Right lobe of liver (tissue), 6 donors: ENCODE results near the gene TBCEL. TPM values are rescaled to one million over a fixed set of nuclear protein-coding genes. Genes with fewer than 3 reads are reported as not detected.

Experiments used
- ATAC-seq, 4 donors: fragments of 200-7000 bp; cut with Tn5 transposase; one replicate each; pipeline ENCODE4 v1.9.1; 2020; ENCODE audit warnings: mild to moderate bottlenecking in 4 of 4, moderate library complexity in 4 of 4
- DNase-seq, 3 donors: peaks; one replicate each; pipeline ENCODE4 v3.0.0-alpha.2; 2020
- H3K27ac ChIP-seq, 3 donors: fragments of 200-600 bp; one replicate each; pipeline ENCODE4 v1.8.0; 2022
- H3K27me3 ChIP-seq, 2 donors: fragments of 200-600 bp; one replicate each; pipeline ENCODE4 v1.8.0; 2022
- H3K36me3 ChIP-seq, 4 donors: fragments of 200-600 bp; sonication (generic) in 1 of 4; one replicate each; pipeline versions ENCODE4 v1.5.1 to v1.8.0; 2017 to 2022; ENCODE audit warnings: control low read depth in 1 of 4
- H3K4me1 ChIP-seq, 4 donors: fragments of 200-600 bp; sonication (generic) in 1 of 4; one replicate each; pipeline versions ENCODE4 v1.5.1 to v1.8.0; 2017 to 2022; ENCODE audit warnings: control low read depth in 1 of 4
- H3K4me3 ChIP-seq, 3 donors: fragments of 200-600 bp; one replicate each; pipeline ENCODE4 v1.8.0; 2022
- H3K9me3 ChIP-seq, 4 donors: fragments of 200-600 bp; sonication (generic) in 1 of 4; one replicate each; pipeline versions ENCODE4 v1.5.1 to v1.8.0; 2017 to 2022; ENCODE audit warnings: control low read depth in 1 of 4
- POLR2A ChIP-seq: fragments of 450-650 bp; IDR thresholded peaks from one replicate; pipeline ENCODE4 v1.6.1; 2017; ENCODE audit warnings: antibody characterized with exemption, mild to moderate bottlenecking
- WGBS: methylation state at CpG from one replicate; pipeline ENCODE4 v1.1.6; 2018; ENCODE audit warnings: low coverage, low lambda C conversion rate; ENCODE audit not compliant: insufficient coverage; ENCODE audit errors: missing lambda C conversion rate; 5-methylcytosine and 5-hydroxymethylcytosine counted together
- intact Hi-C, 2 donors: fragments of 100-400 bp; cut with DNase I; formaldehyde crosslinking; loops; one replicate each; pipeline versions ENCODE4 v1.11.2 to v1.14.1; 2022
- total RNA-seq, 6 experiments: library from RNA; depleted of rRNA in 2 of 6; stranded (reverse); fragments of >200 nt in 2 of 6; fragmentation: NEBNext Ultra II Directional in 3 of 6; extraction: Animal tissue kit (Norgen Biotek cat#: 25700) in 3 of 6; gene quantifications; one replicate each; pipeline versions ENCODE4 v1.1.0 to v1.2.4, GENCODE V29; 2016 to 2023
- TF ChIP-seq, protein P1 (sequence below), 4 donors: fragments of 200-600 bp in 3 of 4; fragments of 450-650 bp in 1 of 4; IDR thresholded peaks; one replicate each; pipeline versions ENCODE4 v1.5.1 to v1.8.0; 2016 to 2022; ENCODE audit warnings: antibody characterized with exemption in 4 of 4, mild to moderate bottlenecking in 2 of 4
- donor health status: DM: no; HTN: yes; CAD: no.
- donor health status: DM: no; HTN: no; CAD: no.
- donor health status: DM: no; HTN: no; CAD: no.
- donor health status: DM: no; HTN: yes; CAD: no.
- donor health status: DM: no; HTN: yes; CAD: no.

Gene TBCEL
- total RNA-seq, 6 experiments from 2014 or later = 9.6 to 37.9 (median 17.8) TPM

DNA sequence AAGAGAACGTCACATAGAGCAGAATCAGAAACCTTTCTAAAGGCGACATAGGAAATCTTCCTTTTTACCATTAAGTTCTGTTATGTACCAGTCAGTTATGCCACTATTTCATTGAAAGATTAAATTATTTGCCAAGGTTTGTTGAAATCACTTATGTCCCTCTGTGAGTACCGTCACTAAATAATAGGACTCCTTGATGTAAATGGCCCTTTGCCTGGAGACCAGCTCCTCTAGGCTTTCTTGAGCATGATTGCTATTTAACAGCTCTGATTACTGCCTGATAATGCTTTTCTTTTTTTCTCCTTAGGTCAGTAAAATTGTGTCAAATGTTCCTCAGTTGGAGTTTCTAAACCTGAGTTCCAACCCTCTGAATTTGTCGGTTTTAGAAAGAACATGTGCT is 29.3 kb downstream of the TBCEL start:
- WGBS = 98% methylated on average over 4 of the region's 4 CpGs
- Histone ChIP-seq H3K4me1 (peaks cover 0 to 5% (median 0%) of the 10 kb centered on the region in 4 donors), H3K27me3 (no peaks in the 10 kb centered on the region), H3K27ac (no peak overlapping the region), H3K9me3 (no peaks in the 10 kb centered on the region), H3K36me3 (peaks cover 0 to 29% (median 8%) of the 10 kb centered on the region in 4 donors), H3K4me3 (no peak overlapping the region)
- intact Hi-C loops = no loop called here
- TF ChIP-seq POLR2A = no peak
- TF ChIP-seq, protein P1, sequence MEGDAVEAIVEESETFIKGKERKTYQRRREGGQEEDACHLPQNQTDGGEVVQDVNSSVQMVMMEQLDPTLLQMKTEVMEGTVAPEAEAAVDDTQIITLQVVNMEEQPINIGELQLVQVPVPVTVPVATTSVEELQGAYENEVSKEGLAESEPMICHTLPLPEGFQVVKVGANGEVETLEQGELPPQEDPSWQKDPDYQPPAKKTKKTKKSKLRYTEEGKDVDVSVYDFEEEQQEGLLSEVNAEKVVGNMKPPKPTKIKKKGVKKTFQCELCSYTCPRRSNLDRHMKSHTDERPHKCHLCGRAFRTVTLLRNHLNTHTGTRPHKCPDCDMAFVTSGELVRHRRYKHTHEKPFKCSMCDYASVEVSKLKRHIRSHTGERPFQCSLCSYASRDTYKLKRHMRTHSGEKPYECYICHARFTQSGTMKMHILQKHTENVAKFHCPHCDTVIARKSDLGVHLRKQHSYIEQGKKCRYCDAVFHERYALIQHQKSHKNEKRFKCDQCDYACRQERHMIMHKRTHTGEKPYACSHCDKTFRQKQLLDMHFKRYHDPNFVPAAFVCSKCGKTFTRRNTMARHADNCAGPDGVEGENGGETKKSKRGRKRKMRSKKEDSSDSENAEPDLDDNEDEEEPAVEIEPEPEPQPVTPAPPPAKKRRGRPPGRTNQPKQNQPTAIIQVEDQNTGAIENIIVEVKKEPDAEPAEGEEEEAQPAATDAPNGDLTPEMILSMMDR (IDR thresholded peaks at IDR 0.05) = no peak
- DNase-seq (no peak), ATAC-seq (no peak)

DNA sequence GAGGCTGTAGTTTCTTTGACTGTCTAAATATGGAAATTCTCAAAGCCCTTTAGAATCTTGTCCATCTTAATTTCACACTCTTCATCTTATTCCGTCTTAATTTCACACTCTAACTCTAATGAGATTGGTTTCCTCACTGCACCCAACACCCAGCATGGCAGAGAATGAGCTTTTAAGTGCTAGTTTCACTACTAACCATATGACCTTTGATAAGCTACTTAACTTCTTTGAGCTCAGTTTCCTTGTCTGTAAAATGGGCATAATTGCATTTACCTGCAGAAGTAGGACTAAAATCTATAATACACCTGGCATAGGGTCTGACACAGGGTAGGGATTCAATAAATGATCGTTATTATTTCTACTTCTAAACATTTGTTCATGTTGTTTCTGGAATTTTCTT is 30.4 kb downstream of the TBCEL start:
- 90% methylated on average over 2 of the region's 2 CpGs for WGBS
- Histone ChIP-seq H3K4me1 (no peaks in the 10 kb centered on the region), H3K9me3 (no peaks in the 10 kb centered on the region), H3K27ac (no peak overlapping the region), H3K36me3 (peaks cover 0 to 29% (median 8%) of the 10 kb centered on the region in 4 donors), H3K4me3 (no peak overlapping the region), H3K27me3 (no peaks in the 10 kb centered on the region)
- ATAC-seq (no peak), DNase-seq (no peak)
- TF ChIP-seq, protein P1 (IDR thresholded peaks at IDR 0.05) = no peak
- TF ChIP-seq POLR2A = no peak
- intact Hi-C loops = no loop called here

DNA sequence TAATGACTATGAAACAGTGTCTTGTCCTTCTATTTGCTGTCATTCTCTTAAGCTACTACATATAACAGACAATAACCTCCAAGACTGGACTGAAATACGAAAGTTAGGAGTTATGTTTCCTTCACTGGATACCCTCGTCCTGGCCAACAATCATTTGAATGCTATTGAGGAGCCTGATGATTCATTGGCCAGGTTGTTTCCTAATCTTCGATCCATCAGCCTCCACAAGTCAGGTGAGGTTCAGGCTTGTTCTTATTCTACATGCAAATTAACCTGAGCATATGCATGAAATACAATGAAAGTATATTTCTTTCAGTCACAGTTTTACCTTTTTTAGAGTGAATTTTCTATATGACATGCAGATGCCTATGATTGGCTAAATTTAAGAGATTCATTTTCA is 31.2 kb downstream of the TBCEL start:
- Histone ChIP-seq H3K27ac (no peak overlapping the region), H3K27me3 (no peaks in the 10 kb centered on the region), H3K36me3 (peaks cover 0 to 34% (median 9%) of the 10 kb centered on the region in 4 donors), H3K4me1 (no peaks in the 10 kb centered on the region), H3K4me3 (no peak overlapping the region), H3K9me3 (no peaks in the 10 kb centered on the region)
- TF ChIP-seq, protein P1 (IDR thresholded peaks at IDR 0.05) = no peak
- no peak for TF ChIP-seq POLR2A
- no peak for ATAC-seq
- DNase-seq = no peak
- intact Hi-C loops = no loop called here
- WGBS = 97% methylated on average over 3 of the region's 3 CpGs

DNA sequence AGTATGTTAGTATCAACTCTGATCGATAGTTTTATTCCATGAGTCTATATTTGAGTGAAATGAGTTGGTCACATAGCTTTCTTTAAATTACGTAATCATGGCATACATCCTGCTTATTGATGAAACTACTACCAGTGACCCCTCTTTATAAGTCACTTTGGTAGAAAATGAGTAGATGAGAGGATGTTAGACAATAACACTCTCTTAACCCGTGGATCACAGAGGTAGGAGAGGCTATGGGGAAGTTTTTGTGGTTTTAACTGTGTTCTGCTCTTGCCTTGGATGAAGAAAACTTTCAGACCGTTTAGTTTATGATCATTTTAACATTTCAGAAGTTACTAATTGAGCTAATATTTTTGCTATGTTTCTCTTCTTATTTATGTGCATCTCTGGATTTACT is 34.0 kb downstream of the TBCEL start:
- no peak for ATAC-seq
- DNase-seq = no peak
- Histone ChIP-seq H3K36me3 (peaks cover 0 to 40% (median 14%) of the 10 kb centered on the region in 4 donors), H3K4me1 (no peaks in the 10 kb centered on the region), H3K4me3 (no peak overlapping the region), H3K9me3 (no peaks in the 10 kb centered on the region), H3K27me3 (no peaks in the 10 kb centered on the region), H3K27ac (no peak overlapping the region)
- intact Hi-C loops = no loop called here
- TF ChIP-seq, protein P1 (IDR thresholded peaks at IDR 0.05) = no peak
- no peak for TF ChIP-seq POLR2A
- WGBS = 77% methylated on average over 4 of the region's 4 CpGs

DNA sequence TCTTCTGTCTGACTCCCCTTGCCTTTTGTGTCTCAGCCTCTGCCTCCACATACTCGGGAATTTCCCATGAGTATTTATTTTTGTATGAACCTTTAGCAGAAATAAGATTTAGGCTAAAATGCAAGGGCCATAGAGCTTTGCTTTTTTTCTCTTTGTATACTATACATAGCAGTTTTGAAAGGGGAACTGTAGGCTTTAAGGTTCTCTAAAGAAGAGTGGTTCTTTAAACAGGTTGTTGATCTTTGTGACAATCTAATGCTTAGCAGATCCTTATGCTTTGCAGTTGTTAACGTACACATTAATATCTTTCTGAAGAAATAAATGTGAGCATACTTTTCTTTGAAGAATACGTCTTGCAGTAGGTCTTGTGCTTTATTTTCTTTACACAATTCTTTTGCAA is 35.0 kb downstream of the TBCEL start:
- 83% methylated on average over 3 of the region's 3 CpGs for WGBS
- DNase-seq (no peak), ATAC-seq (peak in 1 of 4 donors; percentile 23)
- H3K27ac ChIP-seq = no peak overlapping the region
- no peaks in the 10 kb centered on the region for H3K27me3 ChIP-seq
- intact Hi-C loops = no loop called here
- no peaks in the 10 kb centered on the region for H3K9me3 ChIP-seq
- no peaks in the 10 kb centered on the region for H3K4me1 ChIP-seq
- no peak for TF ChIP-seq POLR2A
- TF ChIP-seq, protein P1 (IDR thresholded peaks at IDR 0.05) = no peak
- H3K4me3 ChIP-seq = no peak overlapping the region
- H3K36me3 ChIP-seq = peaks cover 0 to 31% (median 10%) of the 10 kb centered on the region in 4 donors
